GM21390 (cell line): ENCODE data around the gene NRP2.

ENCODE experiments used
- ATAC-seq: cut with Tn5 transposase; IDR thresholded peaks from one replicate; pipeline ENCODE4 v1.9.1; 2021; ENCODE audit not compliant: unreplicated experiment

NRP2 gene

DNA sequence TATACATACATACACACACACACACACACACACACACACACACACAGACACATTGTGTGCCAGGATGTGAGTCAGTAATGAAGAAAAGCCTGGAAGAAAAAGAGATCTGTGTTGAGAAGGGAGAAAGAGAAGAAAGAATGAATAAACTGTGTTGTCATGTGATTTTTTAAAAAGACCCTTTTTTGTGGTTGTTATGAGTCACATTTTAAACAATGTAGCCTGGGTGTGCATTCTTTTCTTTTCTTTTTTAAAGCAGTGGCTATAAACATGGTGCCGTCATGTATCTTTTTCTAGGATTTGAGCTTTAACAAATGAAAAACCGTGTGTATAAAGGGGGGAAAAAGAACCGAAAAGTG is 87.2 kb downstream of the NRP2 start:
- ATAC-seq: no peak

DNA sequence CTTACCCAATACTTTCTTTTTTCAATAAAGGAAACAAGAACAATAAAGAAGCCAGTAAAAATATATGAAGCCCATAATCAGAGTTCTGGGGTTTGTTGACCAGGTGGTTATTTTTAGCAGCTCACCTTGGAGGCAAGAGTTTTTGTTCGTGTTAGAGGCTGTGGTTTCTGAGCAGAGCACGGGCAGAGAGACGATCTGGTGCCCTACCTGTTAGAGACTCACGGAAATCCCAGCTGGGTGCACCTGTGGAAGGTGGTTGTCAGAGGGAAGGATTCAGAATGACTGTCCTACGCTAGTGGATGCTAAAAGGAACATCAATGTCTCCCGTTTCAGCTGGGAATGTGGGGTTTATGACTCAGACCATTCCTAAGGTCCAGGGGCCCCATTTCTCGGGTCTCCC is 87.6 kb downstream of the NRP2 start:
- ATAC-seq: no peak

DNA sequence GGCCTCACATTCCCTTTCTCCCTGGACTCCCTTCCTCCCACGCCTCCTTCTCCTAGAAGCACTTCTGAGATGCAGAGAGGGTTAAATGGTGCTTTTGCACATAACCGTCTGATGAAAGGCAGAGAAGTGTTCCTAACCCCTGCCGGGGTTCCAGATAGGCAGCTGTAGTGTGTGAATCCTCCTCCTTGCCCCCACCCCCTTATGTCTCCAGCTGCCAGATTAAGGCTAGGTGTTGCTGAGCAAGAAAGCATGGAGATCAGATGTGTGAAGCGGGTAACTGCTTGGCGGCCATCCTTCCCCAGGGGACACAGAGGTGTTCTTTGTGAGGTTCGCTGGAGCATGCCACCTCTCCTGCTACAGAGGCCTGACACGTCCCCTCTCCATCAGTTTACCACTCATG is 88.3 kb downstream of the NRP2 start:
- ATAC-seq: no peak

DNA sequence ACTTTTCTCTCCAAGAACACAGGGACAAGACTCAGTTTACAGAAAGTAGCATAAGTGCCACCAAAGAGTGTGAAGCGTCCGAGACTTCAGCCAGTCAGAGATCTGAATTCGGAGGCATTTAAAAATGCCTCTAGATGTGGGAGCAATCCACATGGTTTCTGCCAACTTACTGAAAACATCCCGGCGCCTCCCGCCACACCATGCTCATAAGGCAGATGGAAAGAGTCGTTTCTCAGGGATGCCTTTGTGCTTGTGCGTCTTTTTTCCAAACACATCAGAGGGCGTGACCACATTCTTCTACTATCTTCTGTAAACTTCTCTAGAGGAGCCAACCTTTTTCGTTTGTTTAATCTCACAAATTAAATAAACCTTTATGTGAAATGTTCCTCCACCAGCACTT is 88.7 kb downstream of the NRP2 start:
- no peak for ATAC-seq

DNA sequence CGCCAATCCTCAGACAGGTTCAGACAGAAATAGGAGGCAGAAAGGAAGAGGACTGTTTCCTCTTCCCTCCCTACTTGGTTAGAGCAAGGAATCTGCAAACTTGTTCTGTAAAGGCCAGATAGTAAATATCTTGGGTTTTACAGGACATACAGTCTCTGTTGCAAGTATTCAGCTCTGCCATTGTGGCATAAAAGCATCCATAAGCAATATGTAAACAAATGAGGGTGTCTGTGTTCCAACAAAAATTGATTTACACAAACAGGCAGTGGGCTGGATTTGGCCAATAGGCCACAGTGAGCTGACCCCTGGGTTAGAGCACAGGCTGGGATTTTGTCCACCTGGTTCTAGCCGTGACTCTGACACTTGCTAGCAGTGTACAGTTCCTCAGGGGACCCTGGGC is 89.4 kb downstream of the NRP2 start:
- no peak for ATAC-seq

DNA sequence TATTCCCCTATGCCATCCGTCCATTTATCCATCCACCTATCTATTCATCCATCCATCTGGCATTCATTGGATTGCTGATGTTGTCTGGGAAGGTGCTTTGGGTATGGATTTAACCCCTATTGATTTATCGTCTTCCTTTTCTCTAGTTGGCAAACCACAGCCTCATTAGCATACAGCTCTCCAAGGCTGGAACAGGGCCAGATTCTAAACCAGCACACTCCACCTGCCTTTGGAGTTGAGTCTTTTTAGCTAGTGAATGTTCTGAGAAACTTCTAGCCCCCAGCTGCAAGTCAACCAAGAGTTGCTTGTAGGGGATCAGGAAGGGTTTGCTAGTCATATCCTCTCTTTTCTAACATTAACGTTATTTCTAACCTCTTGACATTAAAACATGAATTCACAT is 90.7 kb downstream of the NRP2 start:
- no peak for ATAC-seq

DNA sequence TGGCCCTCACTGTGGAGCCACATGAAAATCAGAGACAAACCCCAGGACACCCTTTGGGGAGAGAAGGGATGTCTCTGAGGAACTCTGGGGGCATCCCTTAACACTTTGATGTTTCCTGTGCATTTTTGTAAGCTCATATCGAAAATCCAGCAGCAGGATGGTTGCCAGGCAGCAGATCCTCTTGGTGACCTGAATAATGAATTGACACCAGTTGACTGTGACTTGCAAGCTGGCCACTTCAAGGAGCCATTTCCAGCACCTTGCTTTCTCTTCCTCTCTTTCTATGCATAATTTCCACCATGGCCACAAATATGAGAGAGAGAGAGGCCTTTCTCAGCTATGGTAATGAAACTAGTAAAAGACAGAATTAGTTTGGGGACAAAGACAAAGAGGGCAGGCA is 91.7 kb downstream of the NRP2 start:
- ATAC-seq: no peak

DNA sequence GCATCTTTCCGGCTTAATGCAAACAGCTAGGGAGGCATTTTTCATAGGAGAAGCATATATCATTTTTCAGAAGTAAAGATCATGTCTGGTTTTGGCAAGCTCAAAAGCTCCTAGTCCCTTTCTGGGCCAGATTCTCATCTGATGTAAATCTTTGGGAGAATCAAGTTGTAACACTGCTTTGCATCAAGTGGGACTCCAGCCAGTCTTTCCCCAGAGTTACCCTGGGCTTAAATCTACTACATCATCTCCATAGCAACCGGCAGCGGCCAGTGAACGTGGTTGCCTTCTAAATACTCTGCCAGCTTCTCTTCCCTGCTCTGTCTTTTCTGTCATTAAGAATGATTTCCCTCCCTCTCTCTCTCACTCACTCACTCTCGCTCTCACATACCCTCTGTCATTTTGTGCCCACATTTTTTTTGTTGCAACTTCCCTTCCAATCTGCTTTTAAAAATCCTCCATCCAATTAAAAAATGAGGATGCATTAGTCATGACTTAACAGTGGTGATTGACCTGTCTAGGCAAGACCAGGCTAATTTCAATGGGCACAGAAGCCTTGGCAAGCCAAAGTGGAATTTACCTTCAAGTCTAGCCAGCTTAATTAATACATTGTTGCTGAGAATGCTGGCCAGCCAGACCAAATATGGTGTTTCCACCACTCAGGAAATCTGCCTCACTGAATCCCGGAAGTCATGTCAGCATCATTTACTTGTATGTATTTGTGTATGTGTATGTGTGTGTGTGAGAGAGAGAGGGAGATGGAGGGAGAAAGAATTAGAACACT is 93.0 kb downstream of the NRP2 start:
- no peak for ATAC-seq

DNA sequence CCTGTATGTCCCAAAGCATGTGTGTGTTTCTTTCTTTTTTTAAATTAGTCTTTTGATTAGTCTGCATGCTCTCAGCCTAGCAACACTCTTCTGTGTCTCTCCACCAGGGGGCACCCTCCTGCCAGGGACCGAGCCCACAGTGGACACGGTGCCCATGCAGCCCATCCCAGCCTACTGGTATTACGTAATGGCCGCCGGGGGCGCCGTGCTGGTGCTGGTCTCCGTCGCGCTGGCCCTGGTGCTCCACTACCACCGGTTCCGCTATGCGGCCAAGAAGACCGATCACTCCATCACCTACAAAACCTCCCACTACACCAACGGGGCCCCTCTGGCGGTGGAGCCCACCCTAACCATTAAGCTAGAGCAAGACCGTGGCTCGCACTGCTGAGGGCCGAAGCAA is 93.8 kb downstream of the NRP2 start:
- ATAC-seq: no peak

DNA sequence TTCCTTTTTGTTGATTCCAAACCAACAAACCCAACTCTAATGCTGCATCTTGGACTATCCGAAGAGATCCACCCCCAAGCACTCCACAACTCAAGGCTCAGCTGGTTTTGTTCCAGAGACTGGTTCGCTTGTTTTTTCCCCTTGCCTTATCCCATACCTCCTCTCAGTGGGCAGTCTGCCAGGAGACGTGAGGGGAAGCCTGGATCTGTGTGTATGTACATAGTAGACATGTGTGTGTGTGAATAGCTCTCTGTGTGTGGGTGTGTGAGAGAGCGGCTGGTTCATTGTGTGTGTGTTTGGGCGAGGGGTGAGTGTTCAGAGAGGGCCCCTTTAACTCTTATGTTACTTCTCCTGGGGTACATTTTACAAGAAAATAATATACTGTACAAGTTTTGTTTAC is 94.4 kb downstream of the NRP2 start:
- no peak for ATAC-seq

DNA sequence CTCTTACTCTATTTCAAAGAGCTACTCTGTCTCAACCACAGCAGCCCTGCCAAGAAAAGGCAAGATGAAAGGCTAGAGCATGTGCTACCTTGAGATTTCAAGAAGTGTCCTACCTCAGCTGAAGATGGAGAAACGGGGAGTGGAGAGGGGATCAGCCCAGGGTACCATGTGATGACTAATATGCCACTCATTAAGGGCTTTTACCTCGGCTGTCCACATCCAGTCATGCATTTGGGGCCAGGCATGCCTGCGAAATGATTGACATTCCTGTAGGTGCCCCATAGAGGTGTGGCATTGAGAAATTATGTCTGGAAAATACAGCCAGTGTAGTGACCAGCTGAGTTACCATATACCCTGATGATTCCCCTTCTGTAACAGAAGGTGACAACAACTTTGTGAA is 96.1 kb downstream of the NRP2 start:
- no peak for ATAC-seq

DNA sequence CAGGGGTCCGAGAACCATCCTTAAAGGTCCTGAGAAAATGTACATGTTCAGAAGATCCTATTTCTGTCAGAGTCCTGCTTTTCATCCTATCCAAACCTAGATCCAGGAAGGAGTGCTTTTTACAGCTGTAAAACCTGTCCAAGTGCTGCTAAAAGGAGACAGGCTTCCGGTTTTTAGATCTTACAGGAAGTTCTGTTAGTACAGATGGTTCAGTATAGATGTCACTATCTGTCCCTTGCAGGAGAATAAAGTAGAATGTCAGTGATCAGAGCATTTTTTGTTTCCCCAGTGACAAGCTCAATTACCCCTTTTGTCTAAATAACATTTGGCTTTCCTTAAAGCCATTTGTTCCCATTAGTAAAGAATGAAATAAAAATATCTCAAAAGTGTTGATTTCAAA is 98.3 kb downstream of the NRP2 start:
- no peak for ATAC-seq

DNA sequence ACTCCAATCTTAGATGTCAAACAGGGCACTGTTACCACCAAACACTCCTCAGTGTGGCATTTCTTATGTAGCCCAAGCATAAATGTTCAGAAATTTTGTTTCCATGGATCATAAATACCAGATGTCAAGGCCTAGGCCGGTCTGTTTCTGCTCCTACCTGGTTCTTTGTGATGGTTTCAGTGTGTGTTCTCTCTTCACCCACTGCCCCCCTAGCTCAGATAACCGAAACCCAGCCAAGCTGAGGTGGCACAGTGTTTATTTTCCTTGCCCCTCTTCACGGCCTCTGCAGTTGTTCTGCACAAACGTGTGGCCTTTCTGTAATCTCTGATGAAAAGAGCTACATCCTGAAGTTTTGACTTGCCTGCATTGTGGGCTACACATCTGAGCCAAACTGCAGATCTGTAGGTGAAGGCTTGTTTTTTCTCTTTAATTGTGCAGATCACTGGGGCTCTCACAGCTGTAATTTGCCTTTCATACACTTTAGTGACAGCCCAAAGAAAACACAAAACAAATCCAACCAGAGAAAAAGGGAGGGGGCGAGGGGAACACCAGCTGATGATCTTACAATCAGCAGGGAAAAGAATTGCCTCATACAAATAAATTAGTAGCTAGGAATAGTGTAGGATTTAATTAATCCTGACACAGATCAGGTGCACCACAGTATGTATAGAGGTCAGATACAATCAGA is 99.1 kb downstream of the NRP2 start:
- ATAC-seq: no peak

DNA sequence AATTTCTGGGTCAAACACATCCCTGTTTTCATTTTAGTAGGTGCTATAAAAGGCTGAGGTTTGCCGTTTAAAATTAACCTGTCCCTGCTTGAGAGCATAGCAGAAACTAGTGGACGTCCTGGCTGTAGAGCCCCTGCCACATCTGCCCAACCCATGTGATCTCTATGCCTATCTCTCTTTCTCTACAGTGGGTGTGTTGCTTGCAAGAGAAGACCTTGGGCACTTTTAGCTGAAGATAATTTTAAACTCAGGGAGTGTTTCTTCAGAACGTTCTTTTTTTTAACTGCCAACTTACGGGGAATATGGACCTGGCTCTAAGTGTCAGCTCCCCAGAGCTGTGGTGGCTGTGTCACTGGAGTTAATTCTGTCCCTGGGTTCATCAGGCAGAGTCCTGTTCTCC is 100.6 kb downstream of the NRP2 start:
- no peak for ATAC-seq

DNA sequence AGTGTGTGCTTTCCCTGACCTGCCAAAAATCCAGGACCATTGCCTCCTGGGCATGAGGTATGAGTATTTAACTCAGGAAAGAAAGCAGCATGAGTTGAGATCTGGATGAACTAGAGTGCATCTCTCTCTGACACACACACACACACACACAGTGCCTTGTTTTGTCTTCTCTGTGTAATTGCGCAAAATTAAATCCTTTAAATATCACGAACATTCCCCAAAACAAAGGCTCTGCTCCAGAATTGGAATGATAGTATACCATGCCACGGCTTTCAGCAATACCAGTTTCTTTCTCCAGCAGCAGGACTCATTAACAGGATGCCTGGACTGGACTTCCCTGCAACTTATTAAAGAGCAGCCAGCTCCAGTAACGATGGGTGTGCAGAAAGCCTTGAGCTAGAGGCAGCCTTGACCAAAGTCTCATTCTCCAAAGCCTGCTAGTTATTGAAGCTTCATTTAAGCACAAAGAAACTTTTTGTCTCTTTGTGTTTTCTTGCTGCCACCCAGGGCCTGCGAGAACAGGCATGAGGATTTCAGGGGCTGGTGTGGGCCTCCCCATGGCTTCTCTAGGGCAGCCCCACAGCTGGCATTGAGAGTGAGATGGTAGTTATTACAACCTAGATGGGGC is 101.7 kb downstream of the NRP2 start:
- no peak for ATAC-seq

DNA sequence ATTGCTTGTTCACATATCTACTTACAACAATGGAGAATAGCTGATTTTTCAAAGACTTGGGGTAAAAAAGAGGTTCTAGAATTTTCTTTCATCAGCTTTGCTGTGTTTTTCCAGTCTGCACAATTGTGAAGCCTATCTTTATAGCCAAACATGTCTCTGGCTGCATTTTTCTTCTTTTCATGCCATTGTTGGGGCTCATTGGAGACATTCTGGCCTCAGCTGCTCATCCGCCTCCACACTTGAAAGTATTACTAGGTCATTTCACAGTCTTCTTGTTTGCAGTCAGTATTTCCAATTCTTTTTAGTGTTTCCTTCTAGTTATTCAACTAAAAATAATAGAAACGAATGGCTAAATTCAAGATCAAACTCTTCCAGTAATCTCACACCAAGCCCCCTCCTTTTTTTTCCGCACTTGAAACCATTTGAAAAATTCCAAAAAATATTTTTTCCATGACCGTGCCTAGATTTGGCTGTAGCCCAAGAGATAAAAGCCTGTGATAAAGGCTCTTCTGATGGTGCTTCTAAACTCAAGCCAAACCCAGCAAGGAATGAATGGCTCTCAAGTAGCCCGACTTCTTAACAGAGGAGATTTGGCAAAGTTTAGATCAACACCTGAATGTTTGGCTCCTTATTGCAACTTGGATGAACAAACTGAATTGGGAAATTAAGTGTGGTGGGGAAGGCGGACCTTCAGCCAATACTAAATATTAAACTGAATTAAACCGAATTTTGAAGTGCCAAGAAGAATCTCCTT is 103.4 kb downstream of the NRP2 start:
- no peak for ATAC-seq

DNA sequence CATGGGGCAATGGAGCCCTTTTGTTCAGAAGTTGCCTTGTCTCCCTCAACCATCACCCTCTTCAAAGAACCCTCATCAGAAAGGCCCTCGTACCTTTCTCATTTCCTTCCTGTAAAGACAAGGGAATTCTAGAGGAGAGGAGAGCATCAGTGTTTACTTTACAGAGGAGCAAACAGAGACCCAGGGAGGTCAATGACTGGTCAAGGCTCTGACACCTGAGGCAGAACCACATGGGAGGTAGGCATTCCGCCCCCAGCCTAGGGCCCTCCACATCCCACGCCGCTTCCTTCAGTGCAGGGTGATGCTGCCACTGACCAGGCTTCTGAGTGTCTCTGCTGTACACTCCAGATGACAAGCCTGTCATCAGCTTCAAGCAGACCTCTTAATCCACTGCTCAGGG is 104.7 kb downstream of the NRP2 start:
- no peak for ATAC-seq

DNA sequence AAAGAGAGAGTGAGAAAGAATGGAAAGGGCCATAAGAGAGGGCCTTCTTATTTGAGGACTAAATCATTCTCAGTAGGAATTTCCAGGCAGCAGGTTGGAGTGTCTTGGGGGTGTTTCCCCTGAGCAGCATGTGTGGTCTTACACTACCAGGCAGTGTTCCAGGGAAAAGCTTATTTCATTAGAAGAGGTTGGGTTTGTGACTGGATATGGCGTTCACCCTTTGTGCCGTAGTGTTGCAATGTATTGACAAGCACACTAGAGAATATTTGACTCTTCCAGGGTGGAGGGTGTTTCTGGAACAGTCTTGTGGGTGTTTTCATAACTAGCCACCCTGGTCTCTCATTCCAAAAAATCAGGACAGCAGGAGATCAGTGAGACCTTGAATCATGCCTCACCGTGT is 105.5 kb downstream of the NRP2 start:
- no peak for ATAC-seq

DNA sequence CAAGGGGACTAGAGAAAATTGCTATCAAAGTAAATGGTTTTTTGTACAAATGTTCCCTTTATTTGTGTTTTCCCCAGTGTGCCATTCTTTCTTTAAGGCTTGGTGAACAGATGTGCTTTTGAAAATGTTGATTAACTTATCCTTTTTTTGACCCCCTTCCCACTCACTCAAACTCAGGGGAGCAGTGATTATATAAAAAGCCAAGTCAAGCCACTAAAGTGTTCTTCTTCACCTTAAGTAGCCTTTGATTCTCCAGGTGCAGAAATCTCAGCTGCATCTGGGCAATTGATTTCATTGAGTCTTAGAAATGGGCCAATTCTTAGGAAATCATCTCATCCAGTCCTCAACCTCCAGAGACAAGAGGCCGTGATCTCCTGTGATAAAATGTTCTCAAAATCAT is 107.6 kb downstream of the NRP2 start:
- no peak for ATAC-seq

DNA sequence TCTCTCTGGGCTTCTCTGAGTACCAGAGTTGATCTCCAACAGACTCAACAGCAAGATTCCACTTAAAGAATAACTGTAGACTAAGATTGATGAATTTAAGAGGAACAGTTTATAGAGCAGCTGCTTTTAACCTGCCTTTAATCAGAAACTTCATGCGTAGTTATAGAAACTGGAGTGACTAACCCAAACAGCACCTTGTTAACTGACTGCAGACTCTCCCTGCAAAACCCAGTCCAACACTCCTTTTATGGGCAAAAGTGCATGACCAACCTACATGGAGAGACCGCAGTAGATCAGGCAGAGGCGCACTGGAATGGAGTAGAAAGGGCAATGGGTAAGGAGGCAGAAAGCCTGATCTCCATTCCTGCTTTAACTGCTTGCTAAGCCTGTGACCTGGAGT is 110.6 kb downstream of the NRP2 start:
- ATAC-seq: no peak

DNA sequence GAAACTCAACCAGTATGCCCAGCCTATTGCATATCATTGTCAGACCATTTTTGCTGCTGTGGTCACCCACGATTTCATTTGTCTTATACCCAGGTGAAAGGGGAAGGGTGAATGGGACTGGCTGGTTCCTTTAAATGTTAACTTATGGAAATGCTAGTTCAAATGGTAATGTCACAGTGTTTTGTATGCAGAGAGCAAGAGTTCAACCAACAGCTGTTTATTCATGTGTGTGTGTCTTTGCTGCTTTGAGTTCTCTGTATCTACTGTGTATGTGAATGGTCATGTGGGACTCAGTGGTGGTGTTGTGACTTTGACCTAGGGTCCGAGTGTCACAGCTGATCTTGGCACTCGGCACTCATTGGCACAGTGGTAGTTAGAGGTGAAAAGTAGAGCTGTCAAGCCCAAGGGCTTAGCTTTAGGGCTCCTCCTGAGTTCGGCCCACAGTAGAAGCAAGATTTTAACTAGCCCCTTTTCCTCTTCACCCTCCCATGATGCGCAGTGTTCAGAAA is 114.6 kb downstream of the NRP2 start:
- no peak for ATAC-seq

DNA sequence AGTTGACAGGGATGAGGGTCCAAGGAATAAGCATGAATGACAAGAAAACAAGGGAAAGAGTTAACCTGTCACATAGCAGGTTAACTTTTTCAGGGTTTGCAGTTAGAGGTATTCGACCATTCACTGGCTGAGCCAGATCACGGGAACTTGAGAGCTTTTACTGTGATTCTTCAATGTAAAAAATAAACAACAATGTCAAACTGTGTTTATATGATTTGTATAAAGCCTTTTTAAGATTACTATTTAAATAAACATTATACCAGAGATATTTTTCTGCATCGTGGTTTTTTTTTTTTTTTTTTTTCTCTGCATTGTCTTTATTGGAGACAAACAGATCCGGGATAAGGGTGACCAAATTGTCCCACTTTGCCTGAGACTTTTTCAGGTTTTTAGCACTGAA is 115.6 kb downstream of the NRP2 start:
- ATAC-seq: no peak
